HG03575 (cell line): ENCODE results near the gene CHRD.

Experiments
- ATAC-seq: cut with Tn5 transposase; IDR thresholded peaks from one replicate; pipeline ENCODE4 v1.9.1; 2021; ENCODE audit not compliant: unreplicated experiment, insufficient number of reproducible peaks, low FRiP score; ENCODE audit errors: extremely low read depth

CHRD gene

DNA sequence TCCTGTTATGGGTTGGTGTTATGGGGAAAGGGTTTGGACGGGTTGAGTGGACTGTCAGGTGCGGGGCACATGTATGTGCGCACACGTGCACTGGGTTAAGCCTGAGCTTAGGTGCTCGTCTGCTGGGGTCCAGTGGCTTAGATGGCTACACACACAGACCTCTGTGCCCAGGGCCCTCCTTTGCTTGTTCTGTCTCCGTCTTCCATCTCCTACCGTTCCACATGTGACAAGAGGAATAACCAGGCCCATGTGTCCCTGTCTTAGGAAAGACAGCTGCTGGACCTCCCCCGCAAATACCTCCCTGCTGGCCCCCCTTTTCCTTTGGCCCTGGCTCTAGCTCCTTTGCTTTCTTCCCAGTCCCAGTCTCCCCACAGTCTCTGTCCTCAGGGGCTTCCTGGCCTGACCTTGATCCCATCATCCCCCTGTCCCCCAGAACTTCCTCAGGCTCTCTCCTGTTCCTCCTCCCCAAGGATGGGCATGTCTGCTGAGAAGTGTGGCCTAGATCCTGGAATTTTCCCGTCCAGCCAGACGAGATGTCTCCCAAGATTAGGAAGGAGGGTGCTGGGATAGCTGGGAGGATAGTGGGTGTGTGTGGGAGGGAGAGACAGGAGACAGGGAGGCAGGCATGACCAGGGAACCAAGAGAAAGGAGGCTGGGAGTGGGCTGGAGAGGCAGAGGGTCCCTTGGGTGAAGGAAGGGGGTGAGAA, 1.1 kb upstream of the CHRD start:
- no peak for ATAC-seq

- ATAC-seq: no peak
These were observed 352 bp downstream of the CHRD start for GRCh38 chr3:184380185-184380626.

- no peak for ATAC-seq
These were observed 890 bp downstream of the CHRD start for GRCh38 chr3:184380627-184381260.

GRCh38 chr3:184381261-184382224, 1.7 kb downstream of the CHRD start:
- no peak for ATAC-seq

DNA sequence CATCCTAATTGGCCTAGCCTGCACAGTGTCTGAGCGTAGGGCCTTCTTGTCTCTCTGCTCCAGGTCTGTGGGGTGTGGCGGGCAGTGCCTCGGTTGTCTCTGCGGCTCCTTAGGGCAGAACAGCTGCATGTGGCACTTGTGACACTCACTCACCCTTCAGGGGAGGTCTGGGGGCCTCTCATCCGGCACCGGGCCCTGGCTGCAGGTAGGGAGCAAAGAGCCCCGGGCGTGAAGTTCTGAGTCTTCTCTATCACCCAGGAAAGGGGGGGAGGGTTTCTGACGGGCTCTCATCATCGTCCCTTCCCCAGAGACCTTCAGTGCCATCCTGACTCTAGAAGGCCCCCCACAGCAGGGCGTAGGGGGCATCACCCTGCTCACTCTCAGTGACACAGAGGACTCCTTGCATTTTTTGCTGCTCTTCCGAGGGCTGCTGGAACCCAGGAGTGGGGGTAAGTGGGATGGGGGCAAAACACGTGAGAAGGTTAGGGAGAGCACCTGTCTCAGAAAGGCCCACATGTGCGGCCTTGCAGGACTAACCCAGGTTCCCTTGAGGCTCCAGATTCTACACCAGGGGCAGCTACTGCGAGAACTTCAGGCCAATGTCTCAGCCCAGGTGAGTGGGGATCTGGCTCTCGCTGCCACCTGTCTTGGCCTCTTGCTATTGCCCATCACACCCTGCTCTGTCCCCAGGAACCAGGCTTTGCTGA, 2.6 kb downstream of the CHRD start:
- no peak for ATAC-seq

DNA sequence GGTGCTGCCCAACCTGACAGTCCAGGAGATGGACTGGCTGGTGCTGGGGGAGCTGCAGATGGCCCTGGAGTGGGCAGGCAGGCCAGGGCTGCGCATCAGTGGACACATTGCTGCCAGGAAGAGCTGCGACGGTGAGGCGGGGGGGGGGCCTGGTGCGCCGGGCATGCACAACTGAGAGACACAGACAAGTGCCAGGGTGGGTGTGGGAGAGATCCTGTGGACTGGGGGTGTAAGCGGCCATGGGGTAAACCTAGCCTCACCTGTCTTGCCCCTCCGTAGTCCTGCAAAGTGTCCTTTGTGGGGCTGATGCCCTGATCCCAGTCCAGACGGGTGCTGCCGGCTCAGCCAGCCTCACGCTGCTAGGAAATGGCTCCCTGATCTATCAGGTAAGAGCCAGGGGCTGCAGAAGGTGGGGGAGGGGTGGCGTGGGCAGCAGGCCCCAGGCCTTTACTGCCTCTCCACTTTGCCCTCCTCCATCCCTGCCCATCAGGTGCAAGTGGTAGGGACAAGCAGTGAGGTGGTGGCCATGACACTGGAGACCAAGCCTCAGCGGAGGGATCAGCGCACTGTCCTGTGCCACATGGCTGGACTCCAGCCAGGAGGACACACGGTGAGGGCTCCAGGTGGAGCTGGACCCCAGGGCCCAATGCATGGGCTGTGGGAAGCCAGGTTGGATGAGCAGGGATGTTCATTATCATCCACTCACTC, 3.3 kb downstream of the CHRD start:
- no peak for ATAC-seq

DNA sequence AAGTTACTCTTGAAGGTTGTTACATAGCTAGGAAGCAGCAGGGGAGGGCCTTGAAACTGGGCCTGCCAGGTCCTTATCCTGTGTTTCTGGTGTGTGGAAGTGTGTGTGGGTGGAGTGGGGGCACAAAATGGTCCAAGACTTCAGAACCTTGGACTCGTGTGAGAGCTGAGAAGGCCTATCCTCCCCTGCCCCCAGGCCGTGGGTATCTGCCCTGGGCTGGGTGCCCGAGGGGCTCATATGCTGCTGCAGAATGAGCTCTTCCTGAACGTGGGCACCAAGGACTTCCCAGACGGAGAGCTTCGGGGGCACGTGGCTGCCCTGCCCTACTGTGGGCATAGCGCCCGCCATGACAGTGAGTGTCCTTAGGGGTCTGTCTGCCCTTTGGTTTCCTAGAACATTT, 4.5 kb downstream of the CHRD start:
- ATAC-seq: no peak

DNA sequence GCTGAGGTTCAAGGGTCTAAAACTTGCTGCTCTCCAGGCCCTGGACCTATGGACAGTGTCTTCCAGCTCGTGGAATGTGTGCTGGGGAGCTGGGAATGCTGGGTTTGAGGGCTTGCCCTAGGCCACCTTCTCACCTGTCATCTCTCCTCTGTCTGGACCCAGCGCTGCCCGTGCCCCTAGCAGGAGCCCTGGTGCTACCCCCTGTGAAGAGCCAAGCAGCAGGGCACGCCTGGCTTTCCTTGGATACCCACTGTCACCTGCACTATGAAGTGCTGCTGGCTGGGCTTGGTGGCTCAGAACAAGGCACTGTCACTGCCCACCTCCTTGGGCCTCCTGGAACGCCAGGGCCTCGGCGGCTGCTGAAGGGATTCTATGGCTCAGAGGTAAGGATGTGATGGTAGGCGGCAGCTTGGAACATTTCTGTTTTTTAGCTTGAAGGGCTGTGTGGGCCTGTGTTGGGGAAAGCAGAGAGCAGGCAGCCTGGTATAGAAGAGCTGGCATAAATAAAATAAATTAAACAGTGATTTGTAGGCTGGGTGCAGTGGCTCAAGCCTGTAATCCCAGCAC, 5.1 kb downstream of the CHRD start:
- ATAC-seq: no peak

DNA sequence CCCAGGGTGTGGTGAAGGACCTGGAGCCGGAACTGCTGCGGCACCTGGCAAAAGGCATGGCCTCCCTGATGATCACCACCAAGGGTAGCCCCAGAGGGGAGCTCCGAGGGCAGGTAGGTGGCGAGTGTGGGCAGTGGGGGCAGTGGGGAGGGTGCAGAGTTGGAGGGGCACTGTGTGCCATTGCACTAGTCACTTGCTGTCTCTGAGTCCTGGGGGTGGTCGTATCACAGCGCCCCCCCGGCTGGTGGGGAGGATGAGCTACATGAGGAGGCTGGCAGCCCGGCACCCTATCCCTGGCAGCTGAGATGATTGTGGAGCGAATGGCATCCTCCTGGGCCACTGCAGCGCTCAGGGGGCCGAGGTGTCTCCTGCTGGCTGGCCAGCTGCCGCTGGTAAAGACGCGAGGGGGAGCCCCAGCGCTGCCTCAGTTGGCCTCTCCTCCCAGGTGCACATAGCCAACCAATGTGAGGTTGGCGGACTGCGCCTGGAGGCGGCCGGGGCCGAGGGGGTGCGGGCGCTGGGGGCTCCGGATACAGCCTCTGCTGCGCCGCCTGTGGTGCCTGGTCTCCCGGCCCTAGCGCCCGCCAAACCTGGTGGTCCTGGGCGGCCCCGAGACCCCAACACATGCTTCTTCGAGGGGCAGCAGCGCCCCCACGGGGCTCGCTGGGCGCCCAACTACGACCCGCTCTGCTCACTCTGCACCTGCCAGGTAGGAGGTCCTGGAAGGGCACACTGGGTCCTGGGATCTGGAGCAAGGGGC, 6.4 kb downstream of the CHRD start:
- ATAC-seq: no peak

GRCh38 chr3:184387174-184387714, 7.4 kb downstream of the CHRD start:
- no peak for ATAC-seq

GRCh38 chr3:184388164-184388935, 8.5 kb downstream of the CHRD start:
- no peak for ATAC-seq

DNA sequence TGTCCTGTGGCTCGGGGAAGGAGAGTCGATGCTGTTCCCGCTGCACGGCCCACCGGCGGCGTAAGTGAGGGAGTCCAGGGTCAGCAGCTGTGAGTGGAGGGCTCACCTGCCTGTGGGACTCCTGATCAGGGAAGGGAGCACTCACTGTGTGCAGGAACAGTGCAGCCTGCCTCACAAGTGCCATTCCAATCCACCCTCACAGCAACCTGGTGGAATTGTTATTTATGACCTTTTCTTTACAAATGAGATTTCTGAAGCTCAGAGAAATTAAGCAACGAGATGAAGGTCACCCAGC, 9.0 kb downstream of the CHRD start:
- no peak for ATAC-seq

- no peak for ATAC-seq
These were observed 9.5 kb downstream of the CHRD start for GRCh38 chr3:184389384-184389783.

- ATAC-seq: no peak
These were observed 10.2 kb downstream of the CHRD start for GRCh38 chr3:184389935-184390528.

DNA sequence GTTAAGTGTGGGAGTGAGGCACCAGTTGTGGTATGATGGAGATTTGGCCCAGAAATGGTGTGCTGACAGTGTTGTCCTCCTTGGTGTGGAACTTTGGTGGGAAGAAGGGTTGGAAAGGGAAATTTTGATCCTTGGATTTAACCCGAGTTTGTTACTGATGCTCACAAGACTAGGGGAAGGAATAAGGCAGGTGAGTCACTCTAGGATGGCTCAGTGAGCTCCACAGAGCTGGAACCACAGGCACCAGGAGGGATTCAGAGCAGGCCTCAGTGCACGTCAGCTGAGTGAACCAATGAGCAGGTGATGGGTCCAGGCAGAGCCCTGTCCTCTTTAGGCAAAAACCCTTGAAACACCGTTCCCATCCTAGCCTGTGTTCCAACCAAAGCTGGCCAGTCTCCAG, 11.4 kb downstream of the CHRD start:
- ATAC-seq: no peak

DNA sequence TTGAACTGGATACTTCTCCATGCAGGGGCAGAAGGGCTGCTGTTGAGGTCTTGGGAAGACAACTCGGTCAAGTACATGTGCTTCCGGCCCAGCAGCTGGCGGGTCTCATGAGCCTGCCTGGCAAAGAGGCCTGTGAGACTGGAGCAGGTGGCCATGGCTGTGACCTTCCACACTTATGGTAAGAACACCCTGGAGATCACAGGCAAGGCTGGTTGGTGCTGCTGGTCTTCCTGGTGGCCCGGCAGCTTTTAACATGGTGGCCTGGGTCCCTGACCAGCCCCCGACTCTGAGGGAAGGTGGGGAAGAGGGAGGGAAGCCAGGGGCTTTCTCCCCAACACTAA, 15.4 kb downstream of the CHRD start:
- ATAC-seq: no peak

DNA sequence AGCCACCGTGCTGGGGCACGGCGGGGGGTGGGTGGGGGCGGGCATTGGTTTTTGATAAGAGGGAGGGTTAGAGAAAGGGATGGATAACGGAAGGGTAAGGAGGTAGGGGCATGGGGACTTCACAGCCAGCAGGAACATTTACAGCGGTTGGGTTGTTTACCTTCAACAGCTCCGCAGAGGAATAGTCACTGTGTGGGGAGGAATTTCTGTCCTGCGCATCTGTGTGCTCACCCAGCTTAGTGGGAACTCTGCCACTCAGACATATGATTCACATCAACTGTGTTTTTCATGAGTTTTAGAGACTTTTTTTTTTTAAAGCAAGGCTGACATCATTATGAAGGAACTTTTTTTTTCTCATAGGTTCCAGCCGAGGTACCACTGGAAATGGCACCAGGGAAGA, 19.6 kb downstream of the CHRD start:
- ATAC-seq: no peak
